HCT116 (cell line): ENCODE measurements around the gene ADCK1. TPM values are rescaled to one million over a fixed set of nuclear protein-coding genes. Genes with fewer than 3 reads are reported as not detected.

ENCODE experiments used
- ATAC-seq: fragments of 200-7000 bp; cut with Tn5 transposase; 2 replicates; pipeline ENCODE4 v1.9.1; 2020; ENCODE audit warnings: mild to moderate bottlenecking, moderate library complexity
- BruUV-seq: library from RNA; stranded (reverse); fragments of 400-500 nt; replicated peaks from 2 replicates; lab custom pipeline; 2021; lab: Mats Ljungman, UMichigan
- CTCF ChIA-PET: fragments of 300-600 bp; sonication (Branson Sonifier 250); formaldehyde crosslinking; loops from one replicate; lab custom pipeline; 2021; ENCODE audit warnings: antibody characterized with exemption; lab: Charles Lee
- POLR2A ChIA-PET: fragments of 300-600, 350-600 bp; sonication (Branson Sonifier 250); formaldehyde crosslinking; loops from one replicate; lab custom pipeline; 2021; ENCODE audit warnings: antibody characterized with exemption; lab: Charles Lee
- RAD21 ChIA-PET, 2 experiments: fragments of 300-600 bp; sonication (Branson Sonifier 250); formaldehyde crosslinking; loops; one replicate each; lab custom pipeline; 2023; ENCODE audit warnings: low total read pairs in 2 of 2; ENCODE audit not compliant: uncharacterized antibody in 2 of 2, unreplicated experiment in 2 of 2, low non-redundant PET in 1 of 2; lab: Charles Lee
- DNase-seq: peaks from one replicate; pipeline ENCODE4 v3.0.0-alpha.2; 2010; ENCODE audit warnings: low read depth, low spot score
- H2AFZ ChIP-seq: fragments of 200-600 bp; shearing (Covaris generic), sonication (generic); 2 replicates; pipeline ENCODE4 v1.6.1; 2017; ENCODE audit warnings: low read depth, mixed run types, mixed read lengths, antibody characterized with exemption, low read length; ENCODE audit not compliant: poor library complexity, severe bottlenecking
- H3K27ac ChIP-seq: 2 replicates; pipeline ENCODE4 v1.5.1; 2012; ENCODE audit warnings: low read depth, low read length
- H3K27me3 ChIP-seq: fragments of 200-600 bp; sonication (generic); 2 replicates; pipeline ENCODE4 v1.6.1; 2016; ENCODE audit warnings: mixed run types, low read length, mixed read lengths; ENCODE audit not compliant: insufficient read depth
- H3K36me3 ChIP-seq, 2 experiments: fragments of 200-500 bp in 1 of 2; fragments of 200-600 bp in 1 of 2; sonication (Bioruptor generic) in 1 of 2; sonication (generic) in 1 of 2; 2 replicates each; pipeline versions ENCODE4 v1.5.1 to v1.6.1; 2014 to 2016; ENCODE audit warnings: low read length in 2 of 2, inconsistent platforms in 1 of 2, mixed read lengths in 1 of 2, mixed run types in 1 of 2; ENCODE audit not compliant: insufficient read depth in 2 of 2, control insufficient read depth in 1 of 2
- H3K4me1 ChIP-seq, 2 experiments: fragments of 200-600 bp in 1 of 2; sonication (generic) in 1 of 2; 2 replicates each; pipeline versions ENCODE4 v1.5.1 to v1.6.1; 2012 to 2017; ENCODE audit warnings: low read length in 2 of 2, inconsistent platforms in 1 of 2, mild to moderate bottlenecking in 1 of 2, mixed read lengths in 1 of 2, mixed run types in 1 of 2, moderate library complexity in 1 of 2; ENCODE audit not compliant: insufficient read depth in 2 of 2, control insufficient read depth in 1 of 2
- H3K4me2 ChIP-seq: fragments of 200-600 bp; sonication (generic); 2 replicates; pipeline ENCODE4 v1.6.1; 2017; ENCODE audit warnings: mixed run types, low read length, mixed read lengths
- H3K4me3 ChIP-seq, 2 experiments: fragments of 200-600 bp in 1 of 2; sonication (generic) in 1 of 2; replicated peaks in 1 of 2; 2 replicates each; pipeline ENCODE4 v1.5.1; 2011 to 2016; ENCODE audit warnings: low read length in 2 of 2, control low read depth in 1 of 2, low read depth in 1 of 2, mild to moderate bottlenecking in 1 of 2, mixed read lengths in 1 of 2, mixed run types in 1 of 2
- H3K79me2 ChIP-seq: fragments of 200-600 bp; sonication (generic); 2 replicates; pipeline ENCODE4 v1.6.1; 2017; ENCODE audit warnings: mild to moderate bottlenecking, mixed run types, low read length, moderate library complexity, mixed read lengths; ENCODE audit not compliant: insufficient read depth
- H3K9ac ChIP-seq: fragments of 200-600 bp; sonication (generic); 2 replicates; pipeline ENCODE4 v1.6.1; 2016; ENCODE audit warnings: low read length, mixed read lengths
- H3K9me2 ChIP-seq: fragments of 200-600 bp; sonication (generic), shearing (Covaris generic); 2 replicates; pipeline ENCODE4 v1.6.1; 2017; ENCODE audit warnings: mixed run types, mild to moderate bottlenecking, moderate library complexity; ENCODE audit not compliant: insufficient read depth
- H3K9me3 ChIP-seq, 2 experiments: fragments of 200-500 bp in 1 of 2; fragments of 200-600 bp in 1 of 2; sonication (Bioruptor generic) in 1 of 2; sonication (generic) in 1 of 2; 2 replicates each; pipeline ENCODE4 v1.6.1; 2014 to 2017; ENCODE audit warnings: low read length in 2 of 2, mixed read lengths in 2 of 2, inconsistent platforms in 1 of 2, low read depth in 1 of 2, mild to moderate bottlenecking in 1 of 2, mixed run types in 1 of 2, moderate library complexity in 1 of 2; ENCODE audit not compliant: control insufficient read depth in 1 of 2, insufficient read depth in 1 of 2
- H4K20me1 ChIP-seq: fragments of 200-600 bp; sonication (generic), shearing (Covaris generic); 2 replicates; pipeline ENCODE4 v1.6.1; 2017; ENCODE audit warnings: mixed run types, mild to moderate bottlenecking, moderate library complexity; ENCODE audit not compliant: insufficient read depth
- ELF1 ChIP-seq: IDR thresholded peaks from 2 replicates; pipeline ENCODE4 v1.6.1; 2012; ENCODE audit warnings: low read depth, borderline replicate concordance
- EZH2 ChIP-seq: fragments of 200-600 bp; sonication (generic); IDR thresholded peaks from 2 replicates; pipeline ENCODE4 v1.6.1; 2017; ENCODE audit warnings: antibody characterized with exemption, mixed run types
- JUND ChIP-seq: IDR thresholded peaks from 2 replicates; pipeline ENCODE4 v1.6.1; 2012
- POLR2A ChIP-seq: IDR thresholded peaks from 2 replicates; pipeline ENCODE4 v1.7.0; 2011; ENCODE audit warnings: borderline replicate concordance; ENCODE audit not compliant: insufficient read depth, insufficient read length; ENCODE audit errors: extremely low read depth
- REST ChIP-seq: IDR thresholded peaks from 2 replicates; pipeline ENCODE4 v1.6.1; 2012; ENCODE audit warnings: low read depth
- TCF7L2 ChIP-seq: IDR thresholded peaks from 2 replicates; pipeline ENCODE4 v1.7.0; 2011; ENCODE audit warnings: borderline replicate concordance, inconsistent platforms; ENCODE audit not compliant: insufficient read depth, insufficient read length; ENCODE audit errors: extremely low read depth
- YY1 ChIP-seq: IDR thresholded peaks from 2 replicates; pipeline ENCODE4 v1.6.1; 2011; ENCODE audit warnings: low read length, low read depth, moderate library complexity, mild to moderate bottlenecking; ENCODE audit not compliant: insufficient replicate concordance; ENCODE audit errors: extremely low read depth
- intact Hi-C: fragments of 100-400 bp; cut with micrococcal nuclease; formaldehyde crosslinking; loops from 2 replicates; pipeline ENCODE4 v1.10.0; 2022
- total RNA-seq: library from RNA; stranded (reverse); gene quantifications from one replicate; pipeline ENCODE4 v1.2.1, GENCODE V29; 2021; ENCODE audit not compliant: unreplicated experiment
- TF ChIP-seq, protein P1 (sequence below): IDR thresholded peaks from 2 replicates; pipeline ENCODE4 v1.6.1; 2012

ADCK1 gene
- total RNA-seq, 1 experiment from 2014 or later = 6.0 TPM

DNA sequence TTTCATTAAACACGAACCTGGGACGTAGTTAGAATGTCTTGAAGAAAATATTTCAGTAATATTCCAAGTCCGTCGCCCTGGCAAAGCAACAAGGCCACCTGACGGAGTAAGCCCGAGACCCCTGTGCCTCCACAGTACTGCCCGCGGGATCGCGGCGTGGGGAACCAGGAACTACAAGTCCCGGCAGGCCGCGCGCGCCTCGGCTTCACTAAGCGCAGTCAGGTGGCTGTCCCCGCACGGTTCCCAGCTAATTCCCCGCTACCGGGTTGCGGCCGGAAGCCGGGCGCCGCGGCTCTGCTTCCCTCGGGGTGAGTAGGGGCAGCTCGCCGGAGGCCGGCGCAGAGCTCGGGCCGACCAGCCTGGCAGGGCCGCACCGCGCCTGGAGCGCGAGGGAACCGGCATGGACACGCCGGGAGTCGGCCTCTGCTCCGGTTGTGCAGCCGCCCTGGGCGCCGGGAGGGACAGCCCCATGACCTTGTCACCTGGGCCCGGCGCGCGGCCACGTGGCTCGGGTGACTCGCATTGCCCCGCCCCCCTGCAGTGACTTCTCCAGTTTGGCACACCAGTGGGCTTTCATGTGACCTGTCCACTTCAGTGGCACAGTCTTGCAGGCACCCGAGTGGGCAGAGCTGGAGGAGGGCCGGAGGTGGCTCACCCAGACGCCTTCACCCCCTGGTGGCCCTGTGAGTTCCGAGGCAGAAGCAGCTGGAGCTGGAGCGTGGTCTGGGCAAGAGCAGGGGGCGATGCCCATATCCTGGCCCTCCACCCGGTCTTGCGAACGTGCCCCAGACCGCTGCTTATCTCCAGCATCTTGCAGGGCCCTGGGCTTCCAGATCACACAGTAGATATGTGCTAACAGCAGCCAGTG, at the start of gene ADCK1 (continued):
- TF ChIP-seq YY1 (no peak), POLR2A (peak; percentile 66), TCF7L2 (peak; percentile 22), REST (no peak)

- no peak overlapping the region for H3K9ac ChIP-seq
Observed at GRCh38 chr14:77752266-77752665, 47.6 kb upstream of the ADCK1 start.

More at GRCh38 chr14:77752266-77752665, 47.6 kb upstream of the ADCK1 start:
- DNase-seq (no peak), ATAC-seq (no peak)
- no peaks in the 10 kb centered on the region for H3K9me2 ChIP-seq
- H3K27me3 ChIP-seq = no peaks in the 10 kb centered on the region
- TF ChIP-seq, protein P1, sequence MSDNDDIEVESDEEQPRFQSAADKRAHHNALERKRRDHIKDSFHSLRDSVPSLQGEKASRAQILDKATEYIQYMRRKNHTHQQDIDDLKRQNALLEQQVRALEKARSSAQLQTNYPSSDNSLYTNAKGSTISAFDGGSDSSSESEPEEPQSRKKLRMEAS = no peak
- TF ChIP-seq TCF7L2 (no peak), ELF1 (no peak), JUND (no peak), EZH2 (no peak)
- intact Hi-C loops = no loop called here
- H3K4me2 ChIP-seq = no peak overlapping the region
- H3K9me3 ChIP-seq = no peaks in the 10 kb centered on the region
- H2AFZ ChIP-seq = no peak overlapping the region
- no peaks in the 10 kb centered on the region for H3K4me1 ChIP-seq
- no peak overlapping the region for H3K4me3 ChIP-seq
- peaks cover 60% of the 10 kb centered on the region for H3K79me2 ChIP-seq
- H3K27ac ChIP-seq = no peak overlapping the region
- no TSS peak for BruUV-seq
- ChIA-PET POLR2A (interaction anchor here (0.9 kb wide), 1 partner anchor 8 kb away, joined by 3 read pairs; no protein-coding TSS in a partner anchor), RAD21 (no interaction called here), CTCF (interaction anchor here (1.2 kb wide), 1 partner anchor 10 kb away, joined by 3 read pairs; no protein-coding TSS in a partner anchor)
- H4K20me1 ChIP-seq = peaks cover 7% of the 10 kb centered on the region
- peaks cover 34 to 40% of the 10 kb centered on the region in 2 experiments for H3K36me3 ChIP-seq
